Gastroesophageal sphincter (tissue), 3 donors: ENCODE measurements around the gene TNFRSF17.

ENCODE experiments used
- POLR2A ChIP-seq, 2 donors: fragments of 450-650 bp; IDR thresholded peaks; one replicate each; pipeline ENCODE4 v1.6.1; 2017; ENCODE audit warnings: antibody characterized with exemption in 2 of 2, mild to moderate bottlenecking in 2 of 2, moderate library complexity in 1 of 2
- POLR2AphosphoS5 ChIP-seq: sonication (generic); formaldehyde crosslinking; IDR thresholded peaks from one replicate; pipeline ENCODE4 v1.6.1; 2017; ENCODE audit warnings: antibody characterized with exemption
- TF ChIP-seq, protein P1 (sequence below), 4 experiments: fragments of 200-600 bp in 2 of 4; fragments of 450-650 bp in 2 of 4; sonication (generic) in 1 of 4; IDR thresholded peaks; one replicate each; pipeline ENCODE4 v1.5.1; 2017 to 2019; ENCODE audit warnings: antibody characterized with exemption in 4 of 4, mild to moderate bottlenecking in 2 of 4, moderate library complexity in 2 of 4

DNA sequence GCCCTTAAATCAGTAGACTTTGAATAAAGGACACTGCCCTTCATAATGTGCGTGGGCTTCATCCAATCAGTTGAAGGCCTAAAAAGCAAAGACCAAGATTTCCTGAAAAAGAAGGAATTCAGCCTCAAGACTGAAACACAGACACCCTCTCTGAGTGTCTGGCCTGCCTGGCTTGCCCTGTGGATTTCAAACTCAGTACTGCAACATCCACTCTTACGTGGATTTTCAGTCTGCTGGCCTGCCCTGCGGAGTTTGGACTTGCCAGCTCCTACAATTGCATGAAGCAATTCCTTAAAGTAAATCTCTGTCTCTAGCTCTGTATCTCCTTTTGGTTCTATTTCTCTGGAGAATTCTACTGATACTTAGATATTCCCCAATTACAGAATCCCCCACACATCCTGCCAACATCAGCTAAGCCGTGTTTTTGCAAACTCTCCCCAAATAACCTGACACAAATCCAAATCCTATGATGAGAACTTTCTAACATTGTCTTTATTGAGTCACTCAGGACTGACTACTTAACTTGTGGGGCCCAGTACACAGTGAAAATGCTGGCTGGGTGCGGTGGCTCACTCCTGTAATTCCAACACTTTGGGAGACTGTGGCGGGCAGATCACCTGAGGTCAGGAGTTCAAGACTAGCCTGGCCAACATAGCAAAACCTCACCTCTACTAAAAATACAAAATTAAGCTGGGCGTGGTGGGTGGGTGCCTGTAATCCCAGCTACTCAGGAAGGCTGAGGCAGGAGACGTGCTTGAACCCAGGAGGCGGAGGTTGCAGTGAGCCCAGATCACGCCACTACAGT lies 7.2 kb upstream of the TNFRSF17 start:
- TF ChIP-seq, protein P1, sequence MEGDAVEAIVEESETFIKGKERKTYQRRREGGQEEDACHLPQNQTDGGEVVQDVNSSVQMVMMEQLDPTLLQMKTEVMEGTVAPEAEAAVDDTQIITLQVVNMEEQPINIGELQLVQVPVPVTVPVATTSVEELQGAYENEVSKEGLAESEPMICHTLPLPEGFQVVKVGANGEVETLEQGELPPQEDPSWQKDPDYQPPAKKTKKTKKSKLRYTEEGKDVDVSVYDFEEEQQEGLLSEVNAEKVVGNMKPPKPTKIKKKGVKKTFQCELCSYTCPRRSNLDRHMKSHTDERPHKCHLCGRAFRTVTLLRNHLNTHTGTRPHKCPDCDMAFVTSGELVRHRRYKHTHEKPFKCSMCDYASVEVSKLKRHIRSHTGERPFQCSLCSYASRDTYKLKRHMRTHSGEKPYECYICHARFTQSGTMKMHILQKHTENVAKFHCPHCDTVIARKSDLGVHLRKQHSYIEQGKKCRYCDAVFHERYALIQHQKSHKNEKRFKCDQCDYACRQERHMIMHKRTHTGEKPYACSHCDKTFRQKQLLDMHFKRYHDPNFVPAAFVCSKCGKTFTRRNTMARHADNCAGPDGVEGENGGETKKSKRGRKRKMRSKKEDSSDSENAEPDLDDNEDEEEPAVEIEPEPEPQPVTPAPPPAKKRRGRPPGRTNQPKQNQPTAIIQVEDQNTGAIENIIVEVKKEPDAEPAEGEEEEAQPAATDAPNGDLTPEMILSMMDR (IDR thresholded peaks at IDR 0.05): no peak
- TF ChIP-seq POLR2A (IDR thresholded peaks at IDR 0.05) (no peak), POLR2AphosphoS5 (no peak)
